HG03175 (cell line): ENCODE measurements around the gene MAP2.

ENCODE experiments used
- ATAC-seq: cut with Tn5 transposase; IDR thresholded peaks from one replicate; pipeline ENCODE4 v1.9.1; 2021; ENCODE audit warnings: mild to moderate bottlenecking, moderate library complexity; ENCODE audit not compliant: unreplicated experiment

Gene MAP2

DNA sequence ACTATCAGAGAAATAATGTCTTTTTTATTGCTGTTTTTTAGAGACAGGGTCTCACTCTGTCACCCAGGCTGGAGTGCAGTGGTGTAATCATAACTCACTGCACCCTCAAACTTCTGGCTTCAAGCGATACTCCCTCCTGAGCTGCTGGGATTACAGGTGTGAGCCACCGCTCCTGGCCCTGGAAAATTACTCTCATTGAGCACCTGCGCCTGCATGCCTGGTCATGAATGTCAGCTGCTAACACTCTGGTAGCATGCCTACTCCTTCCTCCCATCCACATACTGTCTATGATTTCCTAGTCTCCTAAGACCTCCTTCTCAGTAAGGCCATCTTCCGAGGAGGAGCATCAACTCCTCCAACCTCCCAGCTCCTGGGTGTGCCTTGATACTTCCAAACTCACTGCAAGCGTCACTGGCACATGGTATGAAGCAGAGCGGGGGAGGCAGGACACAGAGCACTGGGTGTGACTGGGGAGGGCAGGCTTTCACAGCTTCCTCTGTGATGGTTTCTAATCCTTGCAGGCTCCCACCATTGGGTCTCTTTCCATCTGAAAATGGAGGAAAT, 1.6 kb upstream of the MAP2 start:
- no peak for ATAC-seq

DNA sequence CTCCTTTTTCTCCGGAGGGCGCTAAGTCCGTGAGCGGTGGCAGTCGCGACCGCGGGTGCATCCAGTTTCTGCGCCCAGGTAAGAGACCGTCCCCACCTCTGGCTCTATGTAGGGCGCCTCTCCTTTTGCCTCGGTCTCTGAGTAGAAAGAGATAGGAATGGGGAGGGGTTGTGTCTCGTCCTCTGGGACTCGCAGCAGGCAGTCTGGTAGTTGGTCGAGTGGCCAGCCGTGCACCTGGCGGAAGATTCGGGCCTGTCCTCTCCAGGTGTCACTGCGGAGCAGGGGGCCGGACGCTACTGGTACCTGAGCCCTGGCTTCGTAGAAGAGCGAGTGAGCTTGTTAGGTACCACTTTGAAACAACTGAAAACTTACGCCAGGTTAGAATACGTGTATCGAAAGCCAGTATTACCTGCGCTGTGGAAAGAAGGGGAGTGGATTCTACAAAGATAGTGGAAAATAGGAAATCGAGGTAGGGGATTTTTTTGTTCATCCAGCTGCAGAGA, 403 bp downstream of the MAP2 start:
- ATAC-seq: peak; percentile 21

DNA sequence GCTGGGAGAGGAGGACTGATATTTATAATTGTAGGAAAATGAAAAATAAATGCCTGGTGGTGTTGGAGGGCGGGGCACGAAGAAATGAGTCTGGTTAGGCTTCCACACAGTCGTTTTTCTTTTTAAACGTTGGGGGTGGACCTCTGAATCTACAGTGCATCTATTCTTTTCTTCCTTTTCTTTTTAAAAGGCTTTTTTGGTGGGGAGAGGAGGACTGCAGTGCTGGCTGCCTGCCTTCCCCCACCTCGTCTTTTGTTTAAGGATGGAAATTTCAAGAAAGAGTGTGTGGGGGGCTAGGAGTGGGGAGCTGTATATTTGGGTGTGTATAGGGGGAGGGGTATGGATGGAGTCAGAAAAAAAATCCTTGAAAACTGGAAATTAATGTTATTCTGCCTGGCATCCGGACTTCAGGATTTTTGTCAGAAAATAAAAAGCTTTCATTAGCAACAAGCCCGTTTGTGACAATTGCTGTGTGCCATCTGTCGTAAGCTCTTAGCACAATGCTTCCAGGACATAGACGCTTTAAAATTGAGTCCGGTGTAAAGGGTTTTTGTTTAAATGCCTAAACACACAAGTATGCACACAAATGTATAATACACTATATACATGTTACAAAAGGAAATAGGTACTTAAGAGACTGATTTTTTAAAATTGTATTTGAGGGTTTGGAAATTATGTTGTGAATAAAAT, 1.1 kb downstream of the MAP2 start:
- ATAC-seq: no peak

DNA sequence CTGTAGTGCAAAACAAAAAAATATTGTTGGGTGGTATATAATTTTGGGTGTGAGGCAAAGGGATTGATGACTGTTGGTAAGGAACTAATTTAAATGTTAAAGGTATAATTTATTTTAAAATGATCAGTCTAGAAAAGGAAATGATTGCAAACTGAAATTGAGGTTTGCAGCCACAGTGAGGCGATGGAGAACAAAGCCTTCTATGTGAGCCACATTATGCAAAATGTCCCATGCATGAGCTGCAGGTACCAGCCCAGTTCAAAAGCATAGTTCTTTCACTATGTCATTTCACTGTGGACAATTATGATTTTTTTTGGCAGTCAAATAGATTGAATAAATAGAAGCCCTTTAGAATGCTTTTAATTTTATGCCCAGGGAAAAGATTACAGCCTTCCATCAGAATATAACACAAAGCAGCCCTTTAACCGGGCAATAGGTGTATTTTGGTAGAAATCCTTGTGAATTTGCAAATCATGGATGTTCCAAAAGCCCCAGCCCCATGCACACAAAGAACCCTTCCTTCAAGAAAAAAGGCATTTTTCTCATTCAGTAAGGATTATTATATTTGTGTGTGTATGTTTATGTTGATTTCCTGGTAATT, 1.7 kb downstream of the MAP2 start:
- ATAC-seq: peak; percentile 35

DNA sequence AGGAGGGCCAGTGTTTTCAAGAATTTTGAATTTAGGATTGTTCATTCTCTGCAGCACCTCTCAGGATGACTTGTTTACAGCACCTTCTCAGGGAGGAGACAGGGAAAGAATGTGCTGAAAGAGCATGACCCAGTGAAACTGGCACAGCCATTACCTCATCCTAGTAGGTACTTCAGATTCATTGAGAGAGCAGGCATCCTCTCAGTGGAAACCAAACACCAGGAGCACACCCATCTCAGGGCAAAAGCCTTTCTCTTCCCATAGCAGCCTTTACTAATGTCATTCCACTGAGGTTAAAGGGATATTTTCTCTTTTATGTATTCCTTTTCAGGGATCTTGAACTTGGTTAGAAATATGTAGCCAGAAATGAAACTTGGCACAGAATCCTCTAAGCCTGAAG, 2.6 kb downstream of the MAP2 start:
- no peak for ATAC-seq

DNA sequence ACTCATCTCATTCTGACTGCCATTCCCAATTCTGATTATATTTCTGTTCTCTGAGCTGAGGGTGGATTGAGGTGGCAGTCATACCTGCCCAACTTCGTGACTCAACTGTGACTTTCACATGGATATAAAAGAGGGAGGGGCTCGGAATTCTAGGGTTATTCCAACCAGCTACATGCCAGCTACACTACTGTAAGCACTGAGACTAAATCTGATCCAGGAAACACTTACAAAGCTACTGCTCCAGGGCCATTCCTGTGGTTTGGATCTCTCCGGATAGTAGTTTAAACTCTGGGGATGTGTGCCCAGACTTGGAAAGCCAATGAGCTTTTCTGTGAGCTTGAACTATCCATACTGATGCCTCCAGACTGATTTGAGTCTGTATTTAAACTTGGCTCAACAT, 7.9 kb downstream of the MAP2 start:
- ATAC-seq: no peak

DNA sequence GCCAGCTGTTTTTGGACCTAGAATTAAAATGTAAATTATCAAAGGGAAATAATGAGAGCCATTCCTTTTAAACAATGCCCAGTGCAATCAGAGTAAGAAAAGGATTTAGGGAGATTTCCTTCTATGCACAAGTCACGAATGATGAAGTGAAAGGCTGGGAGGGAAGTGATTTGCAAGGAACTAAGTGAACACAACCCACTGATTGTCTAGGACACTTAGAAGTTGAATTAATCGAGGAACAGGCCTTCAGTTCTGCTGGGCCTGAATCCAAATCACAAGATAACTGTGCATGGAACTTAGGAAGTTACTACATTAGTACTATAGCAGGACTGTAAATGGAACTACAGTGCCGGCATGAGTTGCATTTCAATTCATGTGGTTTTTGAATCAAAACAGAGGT, 17.7 kb downstream of the MAP2 start:
- no peak for ATAC-seq

DNA sequence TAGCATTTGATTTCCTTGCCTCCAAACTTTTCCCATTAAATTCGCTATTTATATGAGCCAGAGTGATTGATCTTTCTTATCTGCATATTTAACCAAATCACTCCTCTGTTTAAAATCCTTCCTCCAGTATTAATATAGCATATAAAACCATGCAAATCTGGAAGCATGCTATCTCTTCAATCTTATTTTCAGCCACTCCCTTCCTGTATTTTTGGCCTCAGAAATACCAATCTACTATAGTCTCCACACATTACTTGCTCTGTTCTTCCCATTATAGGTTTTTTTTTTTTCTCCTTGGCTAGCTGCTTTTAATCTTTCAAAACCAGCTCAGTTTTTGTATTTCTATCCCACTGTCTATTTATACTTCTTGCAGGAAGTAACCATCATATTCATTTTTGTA, 19.1 kb downstream of the MAP2 start:
- ATAC-seq: no peak

DNA sequence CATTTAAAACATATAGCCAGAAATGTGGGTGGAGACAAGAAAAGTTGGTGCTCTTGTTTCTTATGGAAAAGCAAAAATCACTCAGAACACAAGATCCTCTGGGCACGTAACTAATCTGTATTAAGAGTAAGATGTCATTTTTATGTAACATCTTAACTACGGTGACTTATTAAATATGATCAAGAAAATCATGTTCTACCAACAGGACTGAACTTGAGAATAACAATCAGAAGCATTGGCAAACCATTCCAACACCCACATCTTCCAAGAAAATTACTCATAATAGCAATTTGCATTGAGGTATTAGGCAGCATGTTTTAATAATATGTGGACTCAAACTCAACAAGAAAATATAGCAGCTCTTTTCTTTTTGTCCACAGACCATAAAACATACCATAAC, 21.6 kb downstream of the MAP2 start:
- ATAC-seq: no peak

DNA sequence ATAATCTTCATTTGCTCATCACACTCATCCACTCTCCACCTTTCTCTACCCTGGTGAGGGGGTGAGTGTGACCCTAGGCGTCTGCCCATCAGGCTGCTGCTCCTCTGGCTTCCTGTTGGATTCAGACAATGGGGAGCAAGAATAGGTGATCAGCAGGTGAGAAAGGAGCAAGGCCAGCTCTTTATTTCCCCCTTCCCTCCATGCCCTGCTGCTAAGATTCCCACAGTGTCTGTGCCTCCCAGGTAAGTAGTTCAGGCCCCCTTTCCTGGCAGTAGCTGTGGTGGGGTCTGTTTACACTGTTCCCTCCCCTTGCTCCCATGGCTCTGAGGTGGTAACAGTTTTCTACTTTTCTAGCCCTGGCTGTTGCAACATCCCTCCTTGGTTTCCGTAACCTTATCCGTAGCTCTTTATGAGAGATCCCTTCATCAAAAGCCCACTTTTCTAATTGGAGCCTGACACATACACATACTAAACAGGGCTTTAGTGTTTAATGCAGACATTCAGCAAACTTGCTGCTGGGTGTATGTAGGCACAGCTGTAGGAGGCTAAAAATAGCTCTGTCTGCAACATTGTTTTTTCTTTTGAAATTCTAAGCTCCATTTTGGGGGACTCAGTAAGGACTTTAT, 27.5 kb downstream of the MAP2 start:
- ATAC-seq: no peak

DNA sequence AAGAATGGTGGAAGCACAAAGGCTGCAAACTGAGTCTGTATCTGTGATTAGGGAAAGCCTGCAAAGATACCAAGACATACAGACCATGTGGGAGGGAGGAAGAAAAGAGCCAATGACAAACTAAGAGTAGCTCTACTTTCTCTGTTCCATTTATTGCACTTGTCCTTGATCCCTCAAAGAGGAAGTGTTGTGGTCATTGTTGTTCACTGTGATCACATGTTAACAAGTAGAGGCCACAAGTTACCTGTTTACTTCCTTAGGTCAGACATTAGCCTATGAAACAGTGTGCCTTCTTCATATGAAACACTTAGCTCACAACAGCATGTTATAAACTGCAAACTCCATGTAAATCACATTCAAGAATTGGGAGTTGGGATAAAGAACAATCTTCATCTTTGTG, 32.6 kb downstream of the MAP2 start:
- peak; percentile 55 for ATAC-seq

DNA sequence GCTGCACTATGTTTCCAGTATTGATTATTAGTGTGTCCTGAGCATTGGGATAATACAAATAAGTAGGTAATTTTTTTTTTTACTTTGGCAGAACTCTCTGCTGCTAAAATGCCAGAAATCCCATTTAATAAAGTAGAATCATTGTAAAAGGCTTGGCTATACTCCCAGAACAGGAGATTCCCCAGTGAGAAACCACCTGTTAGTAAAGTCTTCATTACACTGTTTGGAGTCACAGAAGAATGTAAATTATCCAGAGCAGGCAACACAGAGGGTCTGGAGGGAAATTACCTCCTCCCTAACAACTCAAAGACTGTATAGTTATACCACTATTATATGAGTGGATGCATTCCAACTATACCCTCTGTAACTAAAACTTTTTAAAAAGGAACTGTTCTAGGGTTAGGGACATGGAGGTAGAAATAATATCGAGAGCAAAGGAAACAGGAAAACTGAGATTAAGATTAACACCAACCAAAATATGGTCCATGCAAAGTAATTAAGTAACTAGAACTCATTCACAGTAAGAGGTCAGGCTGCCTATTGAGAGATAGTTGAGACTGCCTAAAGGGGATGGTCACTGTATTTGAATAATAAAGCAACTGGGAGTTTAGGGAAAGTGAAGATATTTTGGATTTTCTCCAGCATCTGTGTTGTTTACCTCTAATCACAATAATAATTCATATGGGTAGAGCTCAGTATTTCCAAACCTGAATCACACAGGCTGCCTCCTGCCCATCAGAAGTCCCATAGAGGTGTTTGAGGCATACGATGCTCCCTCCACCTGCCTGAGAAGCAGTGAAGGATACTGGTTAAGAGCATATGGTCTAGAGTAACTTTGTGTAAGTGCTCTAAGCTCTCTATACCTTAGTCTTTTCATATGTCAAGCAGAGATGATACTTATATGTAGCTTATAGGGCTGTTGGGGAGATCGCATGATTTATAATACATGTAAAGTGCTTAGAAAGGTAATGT, 34.4 kb downstream of the MAP2 start:
- no peak for ATAC-seq

DNA sequence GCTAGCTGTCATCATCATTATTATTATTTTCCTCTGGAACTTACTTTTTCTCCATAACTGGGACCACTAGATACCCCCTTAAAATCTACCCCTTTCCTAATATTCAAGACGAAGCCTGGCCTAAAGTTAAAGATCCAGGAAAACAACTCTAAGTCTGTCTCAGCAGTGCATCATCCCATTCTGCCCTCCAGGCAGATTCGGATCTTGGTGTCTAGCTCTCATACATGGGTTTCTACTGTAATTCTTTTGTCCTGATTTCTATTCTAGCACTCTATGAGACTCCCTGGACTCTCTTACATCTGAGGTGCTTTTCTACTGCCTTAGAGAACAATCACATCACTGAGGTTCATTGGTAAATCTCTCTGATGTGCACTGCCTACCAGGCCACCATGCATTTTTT, 35.5 kb downstream of the MAP2 start:
- ATAC-seq: no peak

DNA sequence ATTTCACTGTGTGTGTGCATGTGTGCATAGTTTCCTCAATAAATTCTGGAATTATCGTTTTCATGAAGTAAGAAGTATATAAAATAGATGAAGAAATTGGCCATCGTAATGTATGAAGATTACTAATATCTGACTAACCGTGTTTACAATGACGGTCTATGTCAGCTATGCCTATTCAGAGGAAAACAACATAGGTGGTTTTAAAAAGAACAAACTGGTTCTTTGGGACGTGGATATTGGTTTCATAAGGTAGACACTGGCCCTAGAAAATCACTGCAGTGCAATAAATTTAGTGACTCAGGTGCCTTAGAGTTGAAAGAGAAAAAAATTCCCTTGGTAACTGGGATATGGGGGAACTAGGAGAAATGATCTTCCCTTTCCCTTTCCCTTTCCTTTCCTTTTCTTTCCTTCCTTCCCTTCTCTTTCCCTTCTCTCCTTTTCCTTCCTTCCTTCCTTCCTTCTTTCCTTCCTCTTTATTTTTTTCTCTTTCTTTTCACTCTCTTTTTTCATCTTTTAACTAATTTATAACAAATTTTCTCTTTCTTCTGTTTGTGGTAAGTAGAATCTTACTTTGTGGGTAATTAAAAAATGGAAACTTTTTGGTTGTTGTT, 36.4 kb downstream of the MAP2 start:
- ATAC-seq: no peak

DNA sequence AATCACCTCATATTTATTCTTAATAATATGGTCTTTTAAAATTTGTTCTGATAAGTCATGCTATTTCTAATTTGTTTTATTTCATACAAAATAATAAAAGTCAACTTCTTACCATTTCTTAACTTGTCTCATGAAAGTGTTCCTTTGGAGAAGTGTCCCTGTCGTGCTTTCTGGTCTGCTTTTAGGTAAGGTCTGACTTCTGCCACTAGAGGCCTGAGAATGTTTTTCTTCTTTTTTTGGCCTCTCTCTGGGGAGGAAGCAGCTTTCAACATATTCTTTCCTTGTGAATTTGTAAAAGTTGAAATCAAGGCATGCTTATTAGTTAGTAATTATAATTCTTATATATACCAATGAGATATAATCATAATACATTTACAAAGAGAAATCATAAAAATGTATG, 39.4 kb downstream of the MAP2 start:
- ATAC-seq: peak; percentile 52

DNA sequence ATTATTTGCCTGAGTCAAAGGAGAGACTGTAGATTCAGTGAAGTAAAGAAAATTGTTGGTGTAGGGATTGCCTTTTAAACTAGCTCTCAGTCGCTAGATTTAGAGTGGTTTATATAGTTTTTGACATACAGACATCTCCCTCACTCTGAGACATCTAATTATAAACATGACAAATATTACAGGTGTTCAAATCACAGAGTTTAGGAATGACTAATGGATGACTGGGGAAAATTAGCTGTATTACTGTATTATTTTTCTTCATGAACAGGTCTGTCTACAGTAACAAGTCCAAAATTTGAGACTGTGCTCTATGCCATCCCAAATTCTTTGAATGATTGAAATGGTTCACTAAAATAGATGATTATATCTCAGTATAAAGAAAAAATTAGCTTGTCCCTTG, 40.0 kb downstream of the MAP2 start:
- ATAC-seq: no peak

DNA sequence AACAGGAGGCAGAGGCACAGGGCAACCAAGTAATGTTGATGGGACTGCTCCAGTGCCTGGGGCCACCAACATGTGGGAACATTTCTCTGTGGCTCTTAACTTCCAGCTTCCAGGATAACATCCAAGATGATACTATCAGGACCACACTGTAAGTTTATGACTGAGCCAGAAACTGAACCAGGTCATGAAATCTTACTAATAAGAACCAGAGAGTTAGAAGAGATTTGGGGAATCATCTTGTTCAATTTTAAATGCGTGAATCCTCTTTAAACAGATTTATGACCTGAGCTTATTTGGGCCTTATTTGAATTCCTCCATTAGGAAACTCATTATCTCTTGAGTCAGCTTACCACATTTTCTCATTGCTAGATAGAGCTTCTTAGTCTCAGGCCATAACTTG, 45.0 kb downstream of the MAP2 start:
- ATAC-seq: no peak

DNA sequence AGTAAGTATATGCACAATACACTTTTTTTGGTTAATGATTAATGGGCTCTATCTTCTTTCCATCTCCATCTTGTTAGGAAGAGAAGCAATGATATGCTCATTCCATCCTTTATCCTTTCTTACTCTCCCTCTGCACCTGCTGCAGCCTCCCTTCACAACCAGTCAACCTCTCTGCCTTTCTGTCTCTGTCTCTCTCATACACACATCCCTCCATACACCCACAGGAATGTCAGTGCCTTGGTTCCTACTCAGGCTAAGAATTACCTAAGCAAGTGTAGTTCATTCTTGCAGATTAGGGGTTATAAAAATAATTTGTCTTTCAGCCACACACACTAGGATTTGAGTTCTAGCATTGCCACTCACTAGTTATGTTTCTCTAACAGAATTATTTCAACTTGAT, 45.6 kb downstream of the MAP2 start:
- no peak for ATAC-seq

DNA sequence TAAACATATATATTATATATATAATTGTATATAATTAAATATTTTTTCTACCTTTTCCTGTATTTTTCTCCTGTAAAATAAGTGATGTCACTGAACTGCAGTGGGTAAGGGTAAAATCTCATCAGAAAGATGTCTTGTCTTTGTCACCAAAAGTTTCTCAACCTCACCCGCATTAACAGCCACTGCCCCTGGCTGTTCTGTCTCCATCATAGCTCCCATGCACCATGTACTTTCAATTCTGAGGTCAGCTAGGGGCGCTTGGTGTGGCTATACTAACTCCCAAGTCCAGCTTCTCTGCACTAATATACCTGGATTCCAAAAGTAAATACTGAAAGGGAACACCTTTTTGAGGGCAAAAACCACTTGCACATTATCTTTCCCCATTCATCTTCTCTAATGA, 46.6 kb downstream of the MAP2 start:
- ATAC-seq: no peak

DNA sequence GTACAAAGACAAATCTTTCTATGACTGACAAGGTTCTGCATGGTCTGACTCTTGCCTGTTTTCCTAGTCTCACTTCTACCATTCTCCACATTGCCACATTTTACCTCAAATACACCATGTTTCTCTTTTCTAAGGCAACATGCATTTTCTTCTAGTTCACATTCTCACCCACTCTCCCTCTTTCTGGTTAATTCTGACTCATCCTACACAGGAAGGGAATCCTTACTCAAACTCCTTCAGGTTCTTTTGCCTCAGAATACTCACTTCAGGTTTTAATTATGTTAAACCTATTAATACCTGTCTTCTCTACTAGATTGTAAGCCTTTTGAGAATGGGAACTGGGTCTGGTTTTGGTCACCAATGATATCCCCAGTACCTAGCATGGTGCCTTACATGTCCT, 47.2 kb downstream of the MAP2 start:
- ATAC-seq: no peak
